NCI-H146 (cell line): Measurements from ENCODE around the gene STAB2.

Experiments used
- DNase-seq: peaks from one replicate; lab custom pipeline; 2025; lab: John Stamatoyannopoulos, UW

The STAB2 gene

GRCh38 chr12:103696101-103696500 is 109.0 kb downstream of the STAB2 start:
- no peak for DNase-seq

- DNase-seq = no peak
Observed at GRCh38 chr12:103697971-103698751, 111.1 kb downstream of the STAB2 start.

GRCh38 chr12:103698752-103699560 is 111.9 kb downstream of the STAB2 start:
- DNase-seq = no peak

GRCh38 chr12:103705098-103705497 is 118.0 kb downstream of the STAB2 start:
- no peak for DNase-seq

GRCh38 chr12:103705927-103706326 is 118.9 kb downstream of the STAB2 start:
- DNase-seq = peak; percentile 7

GRCh38 chr12:103707446-103707845 is 120.4 kb downstream of the STAB2 start:
- no peak for DNase-seq

- DNase-seq = no peak
Observed at GRCh38 chr12:103710544-103710943, 123.5 kb downstream of the STAB2 start.

- peak; percentile 35 for DNase-seq
Observed at GRCh38 chr12:103712216-103712615, 125.1 kb downstream of the STAB2 start.

GRCh38 chr12:103715494-103715893 is 128.4 kb downstream of the STAB2 start:
- DNase-seq = no peak

- DNase-seq = no peak
Observed at GRCh38 chr12:103716517-103717196, 129.6 kb downstream of the STAB2 start.

- DNase-seq = no peak
Observed at GRCh38 chr12:103725398-103725797, 138.3 kb downstream of the STAB2 start.

GRCh38 chr12:103727638-103728037 is 140.6 kb downstream of the STAB2 start:
- DNase-seq = no peak

- no peak for DNase-seq
Observed at GRCh38 chr12:103728323-103728722, 141.2 kb downstream of the STAB2 start.

GRCh38 chr12:103729499-103729898 is 142.4 kb downstream of the STAB2 start:
- DNase-seq = no peak

- no peak for DNase-seq
Observed at GRCh38 chr12:103731539-103731938, 144.5 kb downstream of the STAB2 start.

- no peak for DNase-seq
Observed at GRCh38 chr12:103734863-103735262, 147.8 kb downstream of the STAB2 start.

GRCh38 chr12:103735291-103735690 is 148.2 kb downstream of the STAB2 start:
- DNase-seq = no peak

- DNase-seq = no peak
Observed at GRCh38 chr12:103736572-103736971, 149.5 kb downstream of the STAB2 start.

GRCh38 chr12:103737881-103738280 is 150.8 kb downstream of the STAB2 start:
- no peak for DNase-seq

GRCh38 chr12:103742349-103742932 is 155.4 kb downstream of the STAB2 start:
- peak; percentile 82 for DNase-seq

- no peak for DNase-seq
Observed at GRCh38 chr12:103743788-103744187, 156.7 kb downstream of the STAB2 start.

- DNase-seq = no peak
Observed at GRCh38 chr12:103745962-103746361, 158.9 kb downstream of the STAB2 start.
